Neural cell (in vitro differentiated cells): ENCODE measurements around the gene RAD50. TPM values are rescaled to one million over a fixed set of nuclear protein-coding genes. Genes with fewer than 3 reads are reported as not detected.

Source experiments
- H2AFZ ChIP-seq: fragments of 200-600, 300-800 bp; sonication (generic), shearing (Covaris generic); 2 replicates; pipeline ENCODE4 v1.6.0; 2014; ENCODE audit warnings: low read depth, mild to moderate bottlenecking, antibody characterized with exemption, low read length, moderate library complexity
- H3F3A ChIP-seq: fragments of 200-600 bp; shearing (Covaris generic); 2 replicates; pipeline ENCODE4 v1.6.1; 2016; ENCODE audit warnings: mild to moderate bottlenecking, moderate library complexity, mixed read lengths, antibody characterized with exemption, low read length; ENCODE audit not compliant: insufficient read depth, poor library complexity, severe bottlenecking
- H3K27ac ChIP-seq: fragments of 200-600, 300-800 bp; sonication (generic), shearing (Covaris generic); 2 replicates; pipeline ENCODE4 v1.5.1; 2014; ENCODE audit warnings: mild to moderate bottlenecking, low read length, moderate library complexity
- H3K27me3 ChIP-seq: fragments of 300-800, 200-600 bp; sonication (generic), shearing (Covaris generic); 2 replicates; pipeline ENCODE4 v1.6.0; 2014; ENCODE audit warnings: mild to moderate bottlenecking, low read depth, low read length, moderate library complexity; ENCODE audit not compliant: insufficient read depth
- H3K36me3 ChIP-seq: fragments of 300-800, 200-600 bp; sonication (generic), shearing (Covaris generic); 2 replicates; pipeline ENCODE4 v1.5.1; 2014; ENCODE audit warnings: mild to moderate bottlenecking, antibody characterized with exemption, low read length, moderate library complexity; ENCODE audit not compliant: insufficient read depth
- H3K4me2 ChIP-seq: fragments of 300-800, 200-600 bp; sonication (generic), shearing (Covaris generic); 2 replicates; pipeline ENCODE4 v1.6.0; 2014; ENCODE audit warnings: mild to moderate bottlenecking, low read length
- H3K4me3 ChIP-seq: fragments of 300-800, 200-600 bp; sonication (generic), shearing (Covaris generic); 2 replicates; pipeline ENCODE4 v1.5.1; 2014; ENCODE audit warnings: mild to moderate bottlenecking, low read length, moderate library complexity
- H3K79me2 ChIP-seq: fragments of 200-600 bp; shearing (Covaris generic); replicated peaks from 2 replicates; pipeline ENCODE4 v1.6.0; 2014; ENCODE audit warnings: mild to moderate bottlenecking, low read length, moderate library complexity; ENCODE audit not compliant: insufficient read depth
- H3K9ac ChIP-seq: fragments of 300-800, 200-600 bp; sonication (generic), shearing (Covaris generic); 2 replicates; pipeline ENCODE4 v1.6.1; 2016; ENCODE audit warnings: mild to moderate bottlenecking, low read length, mixed read lengths
- H3K9me2 ChIP-seq: fragments of 200-600 bp; shearing (Covaris generic); 2 replicates; pipeline ENCODE4 v1.6.1; 2016; ENCODE audit warnings: mild to moderate bottlenecking, low read length, mixed read lengths; ENCODE audit not compliant: insufficient read depth
- H3K9me3 ChIP-seq: fragments of 200-600, 300-800 bp; sonication (generic), shearing (Covaris generic); 2 replicates; pipeline ENCODE4 v1.6.1; 2016; ENCODE audit warnings: mild to moderate bottlenecking, mixed run types, low read length, moderate library complexity, mixed read lengths
- H4K20me1 ChIP-seq: fragments of 200-600 bp; shearing (Covaris generic); 2 replicates; pipeline ENCODE4 v1.6.1; 2016; ENCODE audit warnings: mild to moderate bottlenecking, mixed run types; ENCODE audit not compliant: insufficient read depth
- EP300 ChIP-seq: fragments of 450-650 bp; conservative IDR thresholded peaks from 2 replicates; pipeline ENCODE4 v1.6.1; 2014; ENCODE audit warnings: antibody characterized with exemption, mild to moderate bottlenecking, moderate library complexity; ENCODE audit not compliant: poor library complexity, severe bottlenecking
- EZH2 ChIP-seq: fragments of 200-600, 300-800 bp; shearing (Covaris generic), sonication (generic); IDR thresholded peaks from 2 replicates; pipeline ENCODE4 v1.6.1; 2014; ENCODE audit warnings: antibody characterized with exemption, low read length, borderline replicate concordance, mild to moderate bottlenecking; ENCODE audit not compliant: insufficient read depth, poor library complexity, severe bottlenecking
- MXI1 ChIP-seq: fragments of 450-650 bp; conservative IDR thresholded peaks from 2 replicates; pipeline ENCODE4 v1.6.1; 2014; ENCODE audit warnings: antibody characterized with exemption, mild to moderate bottlenecking; ENCODE audit not compliant: poor library complexity, severe bottlenecking
- POLR2AphosphoS5 ChIP-seq: IDR thresholded peaks from 2 replicates; pipeline ENCODE4 v1.6.1; 2012
- RAD21 ChIP-seq: fragments of 450-650 bp; conservative IDR thresholded peaks from 2 replicates; pipeline ENCODE4 v1.6.1; 2014; ENCODE audit warnings: antibody characterized with exemption, mild to moderate bottlenecking, moderate library complexity
- SMC3 ChIP-seq: fragments of 450-650 bp; conservative IDR thresholded peaks from 2 replicates; pipeline ENCODE4 v1.6.1; 2014; ENCODE audit warnings: antibody characterized with exemption, mild to moderate bottlenecking, moderate library complexity; ENCODE audit not compliant: poor library complexity
- TAF1 ChIP-seq: IDR thresholded peaks from 2 replicates; pipeline ENCODE4 v1.6.1; 2012; ENCODE audit warnings: low read depth
- polyA plus RNA-seq: library from polyadenylated mRNA; depleted of rRNA; stranded (reverse); fragments of >200 nt; gene quantifications from 2 replicates; pipeline ENCODE4 v1.2.3, GENCODE V29; 2014
- TF ChIP-seq, protein P1 (sequence below): IDR thresholded peaks from 2 replicates; pipeline ENCODE4 v1.6.1; 2012; ENCODE audit warnings: borderline replicate concordance
- TF ChIP-seq, protein P2 (sequence below): fragments of 450-650 bp; IDR thresholded peaks from 2 replicates; pipeline ENCODE4 v1.5.1; 2014; ENCODE audit warnings: antibody characterized with exemption, mild to moderate bottlenecking, moderate library complexity; ENCODE audit not compliant: poor library complexity, severe bottlenecking

RAD50 gene
- polyA plus RNA-seq, 1 donor from 2014 or later: 6.7 TPM

DNA sequence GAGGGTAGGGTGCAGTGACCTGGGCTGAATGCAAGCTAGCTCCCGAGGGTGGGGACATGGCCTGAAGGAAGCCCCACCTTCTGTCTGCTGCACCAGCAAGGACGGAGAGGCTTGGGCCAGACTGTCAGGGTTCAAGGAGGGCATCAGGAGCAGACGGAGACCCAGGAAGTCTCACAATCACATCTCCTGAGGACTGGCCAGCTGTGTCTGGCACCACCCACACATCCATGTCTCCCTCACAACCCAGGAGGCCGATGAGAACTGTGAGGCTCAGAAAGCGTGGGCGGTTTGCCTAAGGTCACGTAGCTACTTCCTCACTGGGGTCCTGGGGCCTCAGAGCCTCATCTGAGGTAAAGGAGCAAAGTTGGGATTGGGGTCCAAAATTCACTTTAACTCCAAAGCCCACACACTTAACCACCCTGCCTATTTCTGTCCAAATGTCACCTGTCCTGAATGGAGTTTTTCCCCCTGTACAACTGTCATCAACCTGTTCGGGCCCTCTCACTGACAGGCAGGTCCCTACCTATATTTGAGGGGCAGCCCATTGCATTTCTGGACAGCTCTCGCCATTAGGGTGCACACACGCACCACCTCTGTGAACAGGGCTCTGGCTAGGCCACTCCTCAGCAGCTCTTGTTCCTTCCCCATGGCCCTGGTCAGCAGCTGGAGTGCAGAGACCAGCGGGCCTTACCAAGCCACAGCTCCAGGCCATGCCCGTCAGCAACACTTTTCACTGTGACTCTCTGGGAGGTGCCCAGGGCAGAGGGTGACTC lies 104.6 kb downstream of the RAD50 start:
- Histone ChIP-seq H3K36me3 (no peaks in the 10 kb centered on the region), H3K27me3 (peaks cover 12% of the 10 kb centered on the region), H3K4me2 (no peak overlapping the region), H3F3A (no peaks in the 10 kb centered on the region), H3K9me3 (no peaks in the 10 kb centered on the region), H3K27ac (no peak overlapping the region), H4K20me1 (no peaks in the 10 kb centered on the region), H3K79me2 (no peaks in the 10 kb centered on the region), H3K9me2 (no peaks in the 10 kb centered on the region), H3K4me3 (no peak overlapping the region), H3K9ac (no peak overlapping the region), H2AFZ (no peak overlapping the region)
- TF ChIP-seq POLR2AphosphoS5 (no peak), EP300 (no peak), TAF1 (no peak)

DNA sequence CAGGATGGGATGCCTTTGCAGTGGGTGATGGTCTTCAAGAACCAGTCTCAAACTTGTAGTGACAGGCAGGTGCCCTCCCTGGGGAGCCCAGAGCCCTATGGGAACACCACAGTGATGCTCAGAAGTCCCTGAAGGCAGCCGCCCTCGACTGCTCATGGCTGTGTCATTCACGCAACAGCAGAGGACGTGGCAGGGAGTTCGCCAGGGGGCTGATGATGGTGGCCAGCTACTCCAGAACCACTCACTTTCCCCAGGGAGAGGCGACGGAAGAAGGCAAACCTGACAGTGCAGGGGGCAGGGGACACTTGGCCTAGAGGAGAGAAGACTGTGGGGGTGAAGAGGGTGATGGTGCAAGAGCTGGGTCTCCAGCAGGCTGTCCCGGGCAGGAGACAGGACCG lies 105.2 kb downstream of the RAD50 start:
- Histone ChIP-seq H3K27me3 (peaks cover 6% of the 10 kb centered on the region), H4K20me1 (no peaks in the 10 kb centered on the region), H3F3A (no peaks in the 10 kb centered on the region), H3K27ac (no peak overlapping the region), H3K9ac (no peak overlapping the region), H3K79me2 (no peaks in the 10 kb centered on the region), H2AFZ (no peak overlapping the region), H3K4me2 (no peak overlapping the region), H3K9me2 (no peaks in the 10 kb centered on the region), H3K9me3 (no peaks in the 10 kb centered on the region), H3K36me3 (no peaks in the 10 kb centered on the region), H3K4me3 (no peak overlapping the region)
- TF ChIP-seq, protein P1, sequence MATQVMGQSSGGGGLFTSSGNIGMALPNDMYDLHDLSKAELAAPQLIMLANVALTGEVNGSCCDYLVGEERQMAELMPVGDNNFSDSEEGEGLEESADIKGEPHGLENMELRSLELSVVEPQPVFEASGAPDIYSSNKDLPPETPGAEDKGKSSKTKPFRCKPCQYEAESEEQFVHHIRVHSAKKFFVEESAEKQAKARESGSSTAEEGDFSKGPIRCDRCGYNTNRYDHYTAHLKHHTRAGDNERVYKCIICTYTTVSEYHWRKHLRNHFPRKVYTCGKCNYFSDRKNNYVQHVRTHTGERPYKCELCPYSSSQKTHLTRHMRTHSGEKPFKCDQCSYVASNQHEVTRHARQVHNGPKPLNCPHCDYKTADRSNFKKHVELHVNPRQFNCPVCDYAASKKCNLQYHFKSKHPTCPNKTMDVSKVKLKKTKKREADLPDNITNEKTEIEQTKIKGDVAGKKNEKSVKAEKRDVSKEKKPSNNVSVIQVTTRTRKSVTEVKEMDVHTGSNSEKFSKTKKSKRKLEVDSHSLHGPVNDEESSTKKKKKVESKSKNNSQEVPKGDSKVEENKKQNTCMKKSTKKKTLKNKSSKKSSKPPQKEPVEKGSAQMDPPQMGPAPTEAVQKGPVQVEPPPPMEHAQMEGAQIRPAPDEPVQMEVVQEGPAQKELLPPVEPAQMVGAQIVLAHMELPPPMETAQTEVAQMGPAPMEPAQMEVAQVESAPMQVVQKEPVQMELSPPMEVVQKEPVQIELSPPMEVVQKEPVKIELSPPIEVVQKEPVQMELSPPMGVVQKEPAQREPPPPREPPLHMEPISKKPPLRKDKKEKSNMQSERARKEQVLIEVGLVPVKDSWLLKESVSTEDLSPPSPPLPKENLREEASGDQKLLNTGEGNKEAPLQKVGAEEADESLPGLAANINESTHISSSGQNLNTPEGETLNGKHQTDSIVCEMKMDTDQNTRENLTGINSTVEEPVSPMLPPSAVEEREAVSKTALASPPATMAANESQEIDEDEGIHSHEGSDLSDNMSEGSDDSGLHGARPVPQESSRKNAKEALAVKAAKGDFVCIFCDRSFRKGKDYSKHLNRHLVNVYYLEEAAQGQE: no peak
- TF ChIP-seq MXI1 (no peak), RAD21 (no peak), SMC3 (no peak), EP300 (no peak), TAF1 (no peak), POLR2AphosphoS5 (no peak), EZH2 (no peak)
- TF ChIP-seq, protein P2, sequence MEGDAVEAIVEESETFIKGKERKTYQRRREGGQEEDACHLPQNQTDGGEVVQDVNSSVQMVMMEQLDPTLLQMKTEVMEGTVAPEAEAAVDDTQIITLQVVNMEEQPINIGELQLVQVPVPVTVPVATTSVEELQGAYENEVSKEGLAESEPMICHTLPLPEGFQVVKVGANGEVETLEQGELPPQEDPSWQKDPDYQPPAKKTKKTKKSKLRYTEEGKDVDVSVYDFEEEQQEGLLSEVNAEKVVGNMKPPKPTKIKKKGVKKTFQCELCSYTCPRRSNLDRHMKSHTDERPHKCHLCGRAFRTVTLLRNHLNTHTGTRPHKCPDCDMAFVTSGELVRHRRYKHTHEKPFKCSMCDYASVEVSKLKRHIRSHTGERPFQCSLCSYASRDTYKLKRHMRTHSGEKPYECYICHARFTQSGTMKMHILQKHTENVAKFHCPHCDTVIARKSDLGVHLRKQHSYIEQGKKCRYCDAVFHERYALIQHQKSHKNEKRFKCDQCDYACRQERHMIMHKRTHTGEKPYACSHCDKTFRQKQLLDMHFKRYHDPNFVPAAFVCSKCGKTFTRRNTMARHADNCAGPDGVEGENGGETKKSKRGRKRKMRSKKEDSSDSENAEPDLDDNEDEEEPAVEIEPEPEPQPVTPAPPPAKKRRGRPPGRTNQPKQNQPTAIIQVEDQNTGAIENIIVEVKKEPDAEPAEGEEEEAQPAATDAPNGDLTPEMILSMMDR: no peak
